Colonic mucosa (tissue), 4 donors: Measurements from ENCODE around the gene LMBRD1. TPM values are rescaled to one million over a fixed set of nuclear protein-coding genes. Genes with fewer than 3 reads are reported as not detected.

ENCODE experiments used
- DNase-seq: peaks from one replicate; pipeline ENCODE4 v3.0.0-alpha.2; 2020
- H3K27ac ChIP-seq: fragments of 200-600 bp; one replicate; pipeline ENCODE4 v1.8.0; 2021
- H3K27me3 ChIP-seq: fragments of 200-600 bp; one replicate; pipeline ENCODE4 v1.8.0; 2021
- H3K36me3 ChIP-seq: fragments of 200-600 bp; one replicate; pipeline ENCODE4 v1.8.0; 2021
- H3K4me1 ChIP-seq: fragments of 200-600 bp; one replicate; pipeline ENCODE4 v1.8.0; 2021; ENCODE audit warnings: mild to moderate bottlenecking
- H3K4me3 ChIP-seq: fragments of 200-600 bp; one replicate; pipeline ENCODE4 v1.8.0; 2021
- H3K9ac ChIP-seq, 2 donors: one replicate each; pipeline ENCODE4 v1.7.0; 2013; ENCODE audit warnings: control low read depth in 2 of 2, low read depth in 2 of 2, low read length in 2 of 2
- H3K9me3 ChIP-seq: fragments of 200-600 bp; one replicate; pipeline ENCODE4 v1.8.0; 2021
- intact Hi-C: fragments of 100-400 bp; cut with DNase I; formaldehyde crosslinking; loops from one replicate; pipeline ENCODE4 v1.14.1; 2022
- total RNA-seq, 2 donors: library from RNA; stranded (reverse); fragmentation: NEBNext Ultra II Directional in 1 of 2; extraction: Animal tissue kit (Norgen Biotek cat#: 25700) in 1 of 2; gene quantifications; one replicate each; pipeline ENCODE4 v1.2.1, GENCODE V29; 2021
- TF ChIP-seq, protein P1 (sequence below): fragments of 200-600 bp; IDR thresholded peaks from one replicate; pipeline ENCODE4 v1.8.0; 2022; ENCODE audit warnings: antibody characterized with exemption, mild to moderate bottlenecking
- donor health status: healthy.
- donor health status: DM: no; HTN: no; CAD: no.
- donor health status: DM: no; HTN: no; CAD: no.

Gene LMBRD1
- total RNA-seq, 2 donors from 2014 or later, result 34.2 to 74.1 TPM

GRCh38 chr6:69780585-69781178 is 16.1 kb downstream of the LMBRD1 start:
- no peak overlapping the region for H3K27ac ChIP-seq
- no peaks in the 10 kb centered on the region for H3K9me3 ChIP-seq
- H3K36me3 ChIP-seq, result no peaks in the 10 kb centered on the region
- intact Hi-C loops, result no loop called here
- no peaks in the 10 kb centered on the region for H3K27me3 ChIP-seq
- H3K4me1 ChIP-seq, result peaks cover 4% of the 10 kb centered on the region
- TF ChIP-seq, protein P1, sequence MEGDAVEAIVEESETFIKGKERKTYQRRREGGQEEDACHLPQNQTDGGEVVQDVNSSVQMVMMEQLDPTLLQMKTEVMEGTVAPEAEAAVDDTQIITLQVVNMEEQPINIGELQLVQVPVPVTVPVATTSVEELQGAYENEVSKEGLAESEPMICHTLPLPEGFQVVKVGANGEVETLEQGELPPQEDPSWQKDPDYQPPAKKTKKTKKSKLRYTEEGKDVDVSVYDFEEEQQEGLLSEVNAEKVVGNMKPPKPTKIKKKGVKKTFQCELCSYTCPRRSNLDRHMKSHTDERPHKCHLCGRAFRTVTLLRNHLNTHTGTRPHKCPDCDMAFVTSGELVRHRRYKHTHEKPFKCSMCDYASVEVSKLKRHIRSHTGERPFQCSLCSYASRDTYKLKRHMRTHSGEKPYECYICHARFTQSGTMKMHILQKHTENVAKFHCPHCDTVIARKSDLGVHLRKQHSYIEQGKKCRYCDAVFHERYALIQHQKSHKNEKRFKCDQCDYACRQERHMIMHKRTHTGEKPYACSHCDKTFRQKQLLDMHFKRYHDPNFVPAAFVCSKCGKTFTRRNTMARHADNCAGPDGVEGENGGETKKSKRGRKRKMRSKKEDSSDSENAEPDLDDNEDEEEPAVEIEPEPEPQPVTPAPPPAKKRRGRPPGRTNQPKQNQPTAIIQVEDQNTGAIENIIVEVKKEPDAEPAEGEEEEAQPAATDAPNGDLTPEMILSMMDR, result no peak
- DNase-seq, result no peak
- H3K4me3 ChIP-seq, result no peak overlapping the region
- H3K9ac ChIP-seq, result no peak overlapping the region

DNA sequence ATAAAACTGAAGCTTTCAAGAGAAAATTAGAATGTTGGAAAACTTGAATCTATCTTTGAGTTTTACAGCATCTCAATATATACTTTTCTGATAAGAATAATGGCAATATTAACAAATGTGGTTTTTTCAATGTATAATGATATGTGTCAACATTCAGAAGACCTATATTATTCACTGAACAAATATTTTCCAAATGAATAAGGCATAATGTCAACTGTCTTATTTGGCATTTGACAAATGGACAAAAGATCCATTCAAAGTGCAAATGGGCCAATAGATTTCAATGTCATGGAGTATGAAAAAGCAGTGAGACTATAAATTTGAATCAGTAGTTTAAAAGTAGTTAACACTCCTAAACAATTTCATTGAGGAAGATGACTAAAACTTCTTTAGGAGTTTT is 20.9 kb downstream of the LMBRD1 start:
- Histone ChIP-seq H3K27me3 (no peaks in the 10 kb centered on the region), H3K9ac (no peak overlapping the region), H3K9me3 (no peaks in the 10 kb centered on the region), H3K4me3 (no peak overlapping the region), H3K27ac (no peak overlapping the region), H3K4me1 (no peaks in the 10 kb centered on the region), H3K36me3 (no peaks in the 10 kb centered on the region)
- intact Hi-C loops, result no loop called here
- TF ChIP-seq, protein P1, result no peak
- no peak for DNase-seq

DNA sequence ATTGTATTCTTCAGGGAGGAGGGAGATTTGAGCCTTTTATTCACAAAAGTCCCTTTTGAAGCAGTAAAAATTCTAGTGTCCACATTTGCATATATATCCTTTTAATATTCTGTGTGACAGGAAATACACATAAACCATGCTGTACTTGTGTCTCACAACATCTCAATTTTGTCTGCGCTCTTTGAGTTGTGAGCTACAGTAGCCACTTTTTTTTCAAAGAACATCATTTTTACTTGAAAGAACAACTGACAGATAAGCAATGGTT is 21.3 kb downstream of the LMBRD1 start:
- TF ChIP-seq, protein P1, result no peak
- no peaks in the 10 kb centered on the region for H3K4me1 ChIP-seq
- H3K27ac ChIP-seq, result no peak overlapping the region

DNA sequence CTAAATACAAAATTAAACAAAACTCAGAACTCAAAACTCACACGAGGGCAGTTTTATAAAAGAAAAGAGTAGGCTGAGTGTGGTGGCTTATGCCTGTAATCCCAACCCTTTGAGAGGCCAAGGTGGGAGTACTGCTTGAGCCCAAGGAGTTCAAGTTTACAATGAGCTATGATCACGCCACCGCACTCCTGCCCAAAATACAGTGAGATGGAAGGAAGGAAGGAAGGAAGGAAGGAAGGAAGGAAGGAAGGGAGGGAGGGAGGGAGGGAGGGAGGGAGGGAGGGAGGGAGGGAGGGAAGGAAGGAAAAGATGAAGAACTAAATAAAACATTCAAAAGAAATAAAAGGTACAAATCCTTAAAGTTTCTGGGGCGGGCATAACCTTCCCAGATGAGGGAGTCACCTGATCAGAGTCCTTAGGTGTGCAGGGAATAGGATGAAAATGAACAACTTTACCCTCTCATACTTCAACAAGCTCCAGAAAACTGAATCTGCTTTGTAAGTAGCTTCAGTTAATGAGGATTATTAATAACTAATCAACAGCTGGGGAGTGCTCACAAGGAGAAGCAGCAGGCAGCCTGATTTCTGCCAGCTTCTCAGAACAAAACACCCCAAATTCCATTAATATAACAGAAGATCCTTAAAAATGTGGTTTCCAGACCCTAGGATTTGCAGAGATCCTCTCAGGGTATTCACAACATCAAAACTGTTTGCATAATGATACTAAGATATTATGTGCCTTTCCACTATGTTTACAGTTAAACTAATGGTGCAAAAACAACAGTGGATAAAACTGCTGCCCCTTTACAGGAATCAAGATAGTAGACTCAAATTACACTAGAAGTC is 21.8 kb downstream of the LMBRD1 start:
- DNase-seq, result no peak
- H3K27ac ChIP-seq, result no peak overlapping the region
- H3K4me3 ChIP-seq, result no peak overlapping the region
- TF ChIP-seq, protein P1, result no peak
- H3K9ac ChIP-seq, result no peak overlapping the region
- H3K4me1 ChIP-seq, result no peaks in the 10 kb centered on the region
- no peaks in the 10 kb centered on the region for H3K36me3 ChIP-seq
- H3K9me3 ChIP-seq, result no peaks in the 10 kb centered on the region
- intact Hi-C loops, result no loop called here
- H3K27me3 ChIP-seq, result no peaks in the 10 kb centered on the region

More for the DNA sequence above, 21.3 kb downstream of the LMBRD1 start:
- no peak overlapping the region for H3K9ac ChIP-seq
- H3K27me3 ChIP-seq, result no peaks in the 10 kb centered on the region
- no peaks in the 10 kb centered on the region for H3K36me3 ChIP-seq
- H3K4me3 ChIP-seq, result no peak overlapping the region
- intact Hi-C loops, result no loop called here
- no peak for DNase-seq
- no peaks in the 10 kb centered on the region for H3K9me3 ChIP-seq

GRCh38 chr6:69771158-69771906 is 25.5 kb downstream of the LMBRD1 start:
- intact Hi-C loops, result no loop called here
- Histone ChIP-seq H3K9ac (no peak overlapping the region), H3K4me3 (no peak overlapping the region), H3K27me3 (no peaks in the 10 kb centered on the region), H3K36me3 (no peaks in the 10 kb centered on the region), H3K27ac (no peak overlapping the region), H3K9me3 (no peaks in the 10 kb centered on the region), H3K4me1 (no peaks in the 10 kb centered on the region)
- DNase-seq, result no peak
- TF ChIP-seq, protein P1, result no peak
